Upper lobe of left lung (tissue), 4 donors: Measurements from ENCODE around the gene CD247.

ENCODE experiments used
- POLR2A ChIP-seq, 4 donors: fragments of 450-650 bp; IDR thresholded peaks; one replicate each; pipeline ENCODE4 v1.5.1; 2016 to 2017; ENCODE audit warnings: antibody characterized with exemption in 4 of 4, mild to moderate bottlenecking in 2 of 4
- POLR2AphosphoS5 ChIP-seq, 2 donors: sonication (generic); formaldehyde crosslinking; IDR thresholded peaks; one replicate each; pipeline ENCODE4 v1.5.1; 2017; ENCODE audit warnings: antibody characterized with exemption in 2 of 2
- TF ChIP-seq, protein P1 (sequence below), 6 experiments: fragments of 450-650 bp in 4 of 6; fragments of 200-600 bp in 2 of 6; sonication (generic) in 2 of 6; IDR thresholded peaks; one replicate each; pipeline ENCODE4 v1.5.1; 2016 to 2019; ENCODE audit warnings: antibody characterized with exemption in 6 of 6

- TF ChIP-seq POLR2A (IDR thresholded peaks at IDR 0.05) (no peak), POLR2AphosphoS5 (IDR thresholded peaks at IDR 0.05) (no peak)
- TF ChIP-seq, protein P1, sequence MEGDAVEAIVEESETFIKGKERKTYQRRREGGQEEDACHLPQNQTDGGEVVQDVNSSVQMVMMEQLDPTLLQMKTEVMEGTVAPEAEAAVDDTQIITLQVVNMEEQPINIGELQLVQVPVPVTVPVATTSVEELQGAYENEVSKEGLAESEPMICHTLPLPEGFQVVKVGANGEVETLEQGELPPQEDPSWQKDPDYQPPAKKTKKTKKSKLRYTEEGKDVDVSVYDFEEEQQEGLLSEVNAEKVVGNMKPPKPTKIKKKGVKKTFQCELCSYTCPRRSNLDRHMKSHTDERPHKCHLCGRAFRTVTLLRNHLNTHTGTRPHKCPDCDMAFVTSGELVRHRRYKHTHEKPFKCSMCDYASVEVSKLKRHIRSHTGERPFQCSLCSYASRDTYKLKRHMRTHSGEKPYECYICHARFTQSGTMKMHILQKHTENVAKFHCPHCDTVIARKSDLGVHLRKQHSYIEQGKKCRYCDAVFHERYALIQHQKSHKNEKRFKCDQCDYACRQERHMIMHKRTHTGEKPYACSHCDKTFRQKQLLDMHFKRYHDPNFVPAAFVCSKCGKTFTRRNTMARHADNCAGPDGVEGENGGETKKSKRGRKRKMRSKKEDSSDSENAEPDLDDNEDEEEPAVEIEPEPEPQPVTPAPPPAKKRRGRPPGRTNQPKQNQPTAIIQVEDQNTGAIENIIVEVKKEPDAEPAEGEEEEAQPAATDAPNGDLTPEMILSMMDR (IDR thresholded peaks at IDR 0.05), result no peak
Measured at GRCh38 chr1:167474191-167474641, 44.1 kb downstream of the CD247 start.
